Vagina (tissue), 2 donors: Measurements from ENCODE around the gene MDGA2. TPM values are rescaled to one million over a fixed set of nuclear protein-coding genes. Genes with fewer than 3 reads are reported as not detected.

Source experiments
- DNase-seq, 2 donors: peaks; one replicate each; pipeline ENCODE4 v3.0.0-alpha.2; 2017; ENCODE audit errors: extremely low spot score in 2 of 2
- H3K27ac ChIP-seq: fragments of 200-600 bp; sonication (generic); one replicate; pipeline ENCODE4 v1.5.1; 2019
- H3K27me3 ChIP-seq: fragments of 200-600 bp; sonication (generic); one replicate; pipeline ENCODE4 v1.5.1; 2019
- H3K36me3 ChIP-seq, 2 donors: fragments of 200-600 bp; sonication (generic); one replicate each; pipeline ENCODE4 v1.5.1; 2017 to 2019
- H3K4me1 ChIP-seq: fragments of 200-600 bp; sonication (generic); one replicate; pipeline ENCODE4 v1.5.1; 2019
- H3K4me3 ChIP-seq, 2 donors: fragments of 200-600 bp; sonication (generic); 1 replicate in 1 of 2; 2 replicates in 1 of 2; pipeline ENCODE4 v1.5.1; 2016 to 2019
- H3K9me3 ChIP-seq: fragments of 200-600 bp; sonication (generic); one replicate; pipeline ENCODE4 v1.5.1; 2019
- POLR2A ChIP-seq, 2 donors: fragments of 450-650 bp; IDR thresholded peaks; one replicate each; pipeline ENCODE4 v1.6.1; 2017; ENCODE audit warnings: antibody characterized with exemption in 2 of 2, mild to moderate bottlenecking in 2 of 2, moderate library complexity in 2 of 2
- POLR2AphosphoS5 ChIP-seq, 2 donors: sonication (generic); formaldehyde crosslinking; IDR thresholded peaks; one replicate each; pipeline ENCODE4 v1.9.0; 2017; ENCODE audit warnings: antibody characterized with exemption in 2 of 2, mild to moderate bottlenecking in 2 of 2, low read depth in 1 of 2; ENCODE audit not compliant: insufficient read depth in 1 of 2
- intact Hi-C: fragments of 100-400 bp; cut with DNase I; formaldehyde crosslinking; loops from one replicate; pipeline ENCODE4 v1.15.1; 2023
- total RNA-seq: library from RNA; depleted of rRNA; stranded (reverse); fragments of >200 nt; gene quantifications from one replicate; pipeline ENCODE4 v1.2.3, GENCODE V29; 2016
- TF ChIP-seq, protein P1 (sequence below), 3 experiments: fragments of 450-650 bp in 2 of 3; fragments of 200-600 bp in 1 of 3; sonication (generic) in 1 of 3; IDR thresholded peaks; one replicate each; pipeline ENCODE4 v1.5.1; 2017 to 2019; ENCODE audit warnings: antibody characterized with exemption in 3 of 3, mild to moderate bottlenecking in 2 of 3, moderate library complexity in 2 of 3

Gene MDGA2
- total RNA-seq, 1 donor from 2014 or later, result not detected

DNA sequence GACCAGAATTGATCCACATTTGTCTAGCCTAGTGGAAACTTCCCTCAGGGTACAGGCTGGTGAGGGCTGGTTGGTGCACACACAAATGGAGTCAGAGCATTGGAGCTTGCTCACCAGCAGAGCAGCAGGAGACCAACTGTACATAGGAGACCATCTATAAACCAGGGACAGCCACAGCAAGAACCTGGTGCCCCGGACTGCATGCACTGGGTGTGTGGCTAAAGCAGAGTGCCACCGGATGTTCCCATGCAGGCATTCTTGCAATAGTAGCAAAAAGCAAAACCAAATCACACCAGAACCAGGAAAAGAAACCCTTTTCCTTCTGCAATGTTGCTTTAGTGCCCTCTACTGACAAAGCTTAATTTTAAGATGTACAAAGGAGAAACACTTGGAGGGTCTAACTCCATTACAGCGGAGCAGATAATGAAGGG is 136.4 kb downstream of the MDGA2 start:
- DNase-seq, result no peak
- TF ChIP-seq, protein P1, sequence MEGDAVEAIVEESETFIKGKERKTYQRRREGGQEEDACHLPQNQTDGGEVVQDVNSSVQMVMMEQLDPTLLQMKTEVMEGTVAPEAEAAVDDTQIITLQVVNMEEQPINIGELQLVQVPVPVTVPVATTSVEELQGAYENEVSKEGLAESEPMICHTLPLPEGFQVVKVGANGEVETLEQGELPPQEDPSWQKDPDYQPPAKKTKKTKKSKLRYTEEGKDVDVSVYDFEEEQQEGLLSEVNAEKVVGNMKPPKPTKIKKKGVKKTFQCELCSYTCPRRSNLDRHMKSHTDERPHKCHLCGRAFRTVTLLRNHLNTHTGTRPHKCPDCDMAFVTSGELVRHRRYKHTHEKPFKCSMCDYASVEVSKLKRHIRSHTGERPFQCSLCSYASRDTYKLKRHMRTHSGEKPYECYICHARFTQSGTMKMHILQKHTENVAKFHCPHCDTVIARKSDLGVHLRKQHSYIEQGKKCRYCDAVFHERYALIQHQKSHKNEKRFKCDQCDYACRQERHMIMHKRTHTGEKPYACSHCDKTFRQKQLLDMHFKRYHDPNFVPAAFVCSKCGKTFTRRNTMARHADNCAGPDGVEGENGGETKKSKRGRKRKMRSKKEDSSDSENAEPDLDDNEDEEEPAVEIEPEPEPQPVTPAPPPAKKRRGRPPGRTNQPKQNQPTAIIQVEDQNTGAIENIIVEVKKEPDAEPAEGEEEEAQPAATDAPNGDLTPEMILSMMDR (IDR thresholded peaks at IDR 0.05), result no peak
- TF ChIP-seq POLR2AphosphoS5 (IDR thresholded peaks at IDR 0.05; ENCODE audit: insufficient read depth in 1 of 2, low read depth in 1 of 2), result no peak
- no peak for TF ChIP-seq POLR2A (IDR thresholded peaks at IDR 0.05)
- intact Hi-C loops, result no loop called here

GRCh38 chr14:47536341-47536740 is 139.1 kb downstream of the MDGA2 start:
- no peak for DNase-seq
- Histone ChIP-seq H3K9me3 (no peaks in the 10 kb centered on the region), H3K36me3 (no peaks in the 10 kb centered on the region), H3K4me3 (no peak overlapping the region), H3K27ac (no peak overlapping the region), H3K27me3 (no peaks in the 10 kb centered on the region), H3K4me1 (no peaks in the 10 kb centered on the region)
- intact Hi-C loops, result no loop called here
- TF ChIP-seq POLR2AphosphoS5 (IDR thresholded peaks at IDR 0.05; ENCODE audit: insufficient read depth in 1 of 2, low read depth in 1 of 2) (no peak), POLR2A (IDR thresholded peaks at IDR 0.05) (no peak)
- TF ChIP-seq, protein P1 (IDR thresholded peaks at IDR 0.05), result no peak

More for the DNA sequence above, 136.4 kb downstream of the MDGA2 start:
- Histone ChIP-seq H3K4me1 (no peaks in the 10 kb centered on the region), H3K27ac (no peak overlapping the region), H3K36me3 (no peaks in the 10 kb centered on the region), H3K27me3 (no peaks in the 10 kb centered on the region), H3K9me3 (no peaks in the 10 kb centered on the region), H3K4me3 (no peak overlapping the region)

DNA sequence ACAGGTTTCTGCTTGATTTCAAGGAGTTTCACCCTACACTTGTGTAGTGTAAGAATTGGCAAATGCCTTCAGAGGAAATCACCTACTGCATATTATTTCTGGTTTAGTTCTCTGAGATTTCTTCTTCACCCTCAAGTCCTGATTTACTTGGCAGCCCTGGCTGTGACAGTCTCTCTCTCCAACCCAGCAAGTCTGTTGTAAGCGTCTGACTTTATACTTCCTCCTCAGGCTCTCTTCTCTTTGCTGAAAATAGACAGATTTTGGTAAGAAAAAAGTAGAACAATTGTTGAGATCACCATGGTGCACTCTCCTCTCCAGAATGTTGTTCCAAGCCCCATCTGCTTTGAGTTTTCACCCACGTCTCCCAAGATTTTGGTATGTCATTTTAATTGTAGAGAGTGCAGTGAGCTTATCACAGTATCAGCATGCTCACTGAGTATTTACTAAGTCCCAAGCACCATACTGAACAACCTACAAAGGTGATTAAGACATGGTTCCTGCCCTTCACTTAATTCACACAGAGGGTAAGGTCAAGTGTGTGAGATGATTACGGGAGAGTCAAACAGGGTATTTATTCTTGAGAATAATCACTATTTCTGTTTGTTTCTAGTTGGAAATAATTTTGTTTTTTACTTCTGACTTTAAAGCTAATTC is 148.7 kb downstream of the MDGA2 start:
- DNase-seq, result no peak
- intact Hi-C loops, result no loop called here
- Histone ChIP-seq H3K4me3 (no peak overlapping the region), H3K4me1 (no peaks in the 10 kb centered on the region), H3K36me3 (no peaks in the 10 kb centered on the region), H3K27me3 (no peaks in the 10 kb centered on the region), H3K27ac (no peak overlapping the region), H3K9me3 (no peaks in the 10 kb centered on the region)
- TF ChIP-seq POLR2A (IDR thresholded peaks at IDR 0.05) (no peak), POLR2AphosphoS5 (IDR thresholded peaks at IDR 0.05; ENCODE audit: insufficient read depth in 1 of 2, low read depth in 1 of 2) (no peak)
- TF ChIP-seq, protein P1 (IDR thresholded peaks at IDR 0.05), result no peak

DNA sequence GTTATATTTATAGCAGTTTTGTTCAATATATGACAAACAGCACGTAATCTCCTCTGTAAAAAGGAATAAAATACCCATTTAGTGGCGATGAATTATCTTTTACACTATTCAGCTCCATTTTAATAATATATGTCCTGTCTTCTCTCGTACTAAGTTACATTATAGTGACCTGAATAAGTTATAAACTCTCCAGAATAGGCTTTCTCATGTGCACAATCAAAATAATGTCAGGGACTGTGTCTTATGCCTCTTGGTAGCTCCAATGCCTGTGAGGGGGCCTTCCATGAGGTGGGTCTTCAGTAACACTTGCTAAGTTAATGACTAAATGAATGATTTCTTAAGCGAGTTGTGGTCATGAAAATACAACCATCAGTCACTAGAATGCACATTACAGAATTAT is 150.9 kb downstream of the MDGA2 start:
- TF ChIP-seq POLR2A (IDR thresholded peaks at IDR 0.05) (no peak), POLR2AphosphoS5 (IDR thresholded peaks at IDR 0.05; ENCODE audit: insufficient read depth in 1 of 2, low read depth in 1 of 2) (no peak)
- TF ChIP-seq, protein P1 (IDR thresholded peaks at IDR 0.05), result no peak
- intact Hi-C loops, result no loop called here
- Histone ChIP-seq H3K4me1 (no peaks in the 10 kb centered on the region), H3K27ac (no peak overlapping the region), H3K36me3 (no peaks in the 10 kb centered on the region), H3K4me3 (no peak overlapping the region), H3K9me3 (no peaks in the 10 kb centered on the region), H3K27me3 (no peaks in the 10 kb centered on the region)
- no peak for DNase-seq

GRCh38 chr14:47520382-47520781 is 155.0 kb downstream of the MDGA2 start:
- no peak overlapping the region for H3K4me3 ChIP-seq
- no peak for TF ChIP-seq POLR2A (IDR thresholded peaks at IDR 0.05)
- TF ChIP-seq POLR2AphosphoS5 (IDR thresholded peaks at IDR 0.05; ENCODE audit: insufficient read depth in 1 of 2, low read depth in 1 of 2), result no peak
- TF ChIP-seq, protein P1 (IDR thresholded peaks at IDR 0.05), result no peak
- H3K4me1 ChIP-seq, result no peaks in the 10 kb centered on the region
- no peak for DNase-seq
- no peaks in the 10 kb centered on the region for H3K9me3 ChIP-seq
- no peak overlapping the region for H3K27ac ChIP-seq
- intact Hi-C loops, result no loop called here
- H3K36me3 ChIP-seq, result no peaks in the 10 kb centered on the region
- H3K27me3 ChIP-seq, result no peaks in the 10 kb centered on the region
